H1 (cell line): ENCODE measurements around the gene CYP46A1. TPM values are rescaled to one million over a fixed set of nuclear protein-coding genes. Genes with fewer than 3 reads are reported as not detected.

Experiments used
- polyA plus RNA-seq, 7 experiments: library from polyadenylated mRNA; depleted of rRNA in 3 of 7; stranded (reverse) in 5 of 7; unstranded in 2 of 7; fragments of >200 nt in 5 of 7; fragments of 200-250 nt in 2 of 7; gene quantifications; 1 replicate in 5 of 7; 2 replicates in 1 of 7; 4 replicates in 1 of 7; pipeline versions ENCODE4 v1.2.1 to v1.2.3, GENCODE V29; 2011 to 2013; ENCODE audit warnings: missing spikeins in 2 of 7, mixed read lengths in 2 of 7
- total RNA-seq: library from RNA; stranded (reverse); fragmentation: NEBNext Ultra II Directional; extraction: Animal tissue kit (Norgen Biotek cat#: 25700); gene quantifications from 2 replicates; pipeline ENCODE4 v1.2.1, GENCODE V29; 2021
- TF ChIP-seq, protein P1 (sequence below): fragments of 300-600 bp; sonication (generic); IDR thresholded peaks from 2 replicates; pipeline ENCODE4 v1.7.1; 2012; ENCODE audit warnings: low read length, moderate library complexity, mild to moderate bottlenecking, inconsistent platforms; ENCODE audit not compliant: insufficient replicate concordance

Gene CYP46A1
- total and polyA plus RNA-seq, 2 of the 8 experiments (the other 6 are each of a cell fraction or from before 2014, with no cell fraction given): 0.41 to 1.3 TPM

DNA sequence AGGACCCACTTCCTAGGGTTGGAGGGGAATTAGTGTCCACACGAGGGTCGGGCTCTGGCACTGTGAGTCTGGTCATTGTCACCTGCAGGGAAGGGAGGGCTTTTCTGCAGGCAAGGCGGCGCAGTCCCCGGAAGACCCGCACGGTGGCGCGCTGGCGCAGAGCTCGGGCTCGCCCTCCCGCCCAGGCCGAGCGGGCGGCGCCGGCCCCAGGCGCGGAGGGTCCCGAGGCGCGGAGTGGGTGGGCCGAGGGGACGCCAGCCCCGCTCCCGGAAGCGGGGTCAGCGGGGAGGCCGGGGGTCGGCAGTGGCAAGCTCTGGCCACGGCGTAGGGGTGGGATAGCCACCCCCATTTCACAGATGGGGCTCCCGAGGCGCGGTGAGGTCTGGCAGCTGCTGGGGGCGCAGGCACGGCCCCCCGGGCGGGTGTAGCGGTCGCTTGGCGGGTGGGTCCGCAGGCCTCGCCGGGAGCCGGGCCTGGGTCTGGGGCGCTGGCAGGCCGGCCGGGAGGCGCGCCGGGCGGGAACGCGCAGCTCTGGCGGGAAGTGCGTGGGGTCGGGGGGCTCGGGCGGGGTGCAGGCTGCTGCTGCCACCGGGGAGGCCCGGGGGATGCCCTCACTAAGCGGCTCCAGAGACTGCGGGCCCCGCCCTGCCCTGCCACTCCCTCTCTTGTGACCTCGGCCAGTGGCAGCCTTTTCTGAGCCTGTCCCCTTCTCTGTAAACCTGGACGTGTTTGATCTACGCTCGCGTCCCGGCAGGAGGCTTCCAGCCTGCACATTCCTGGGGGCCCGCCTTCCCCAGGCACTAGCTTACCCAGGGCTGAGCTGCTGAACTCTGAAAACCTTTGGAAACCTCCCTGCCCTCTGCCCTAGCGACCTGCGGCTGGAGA, 46.1 kb downstream of the CYP46A1 start (continued):
- TF ChIP-seq, protein P1, sequence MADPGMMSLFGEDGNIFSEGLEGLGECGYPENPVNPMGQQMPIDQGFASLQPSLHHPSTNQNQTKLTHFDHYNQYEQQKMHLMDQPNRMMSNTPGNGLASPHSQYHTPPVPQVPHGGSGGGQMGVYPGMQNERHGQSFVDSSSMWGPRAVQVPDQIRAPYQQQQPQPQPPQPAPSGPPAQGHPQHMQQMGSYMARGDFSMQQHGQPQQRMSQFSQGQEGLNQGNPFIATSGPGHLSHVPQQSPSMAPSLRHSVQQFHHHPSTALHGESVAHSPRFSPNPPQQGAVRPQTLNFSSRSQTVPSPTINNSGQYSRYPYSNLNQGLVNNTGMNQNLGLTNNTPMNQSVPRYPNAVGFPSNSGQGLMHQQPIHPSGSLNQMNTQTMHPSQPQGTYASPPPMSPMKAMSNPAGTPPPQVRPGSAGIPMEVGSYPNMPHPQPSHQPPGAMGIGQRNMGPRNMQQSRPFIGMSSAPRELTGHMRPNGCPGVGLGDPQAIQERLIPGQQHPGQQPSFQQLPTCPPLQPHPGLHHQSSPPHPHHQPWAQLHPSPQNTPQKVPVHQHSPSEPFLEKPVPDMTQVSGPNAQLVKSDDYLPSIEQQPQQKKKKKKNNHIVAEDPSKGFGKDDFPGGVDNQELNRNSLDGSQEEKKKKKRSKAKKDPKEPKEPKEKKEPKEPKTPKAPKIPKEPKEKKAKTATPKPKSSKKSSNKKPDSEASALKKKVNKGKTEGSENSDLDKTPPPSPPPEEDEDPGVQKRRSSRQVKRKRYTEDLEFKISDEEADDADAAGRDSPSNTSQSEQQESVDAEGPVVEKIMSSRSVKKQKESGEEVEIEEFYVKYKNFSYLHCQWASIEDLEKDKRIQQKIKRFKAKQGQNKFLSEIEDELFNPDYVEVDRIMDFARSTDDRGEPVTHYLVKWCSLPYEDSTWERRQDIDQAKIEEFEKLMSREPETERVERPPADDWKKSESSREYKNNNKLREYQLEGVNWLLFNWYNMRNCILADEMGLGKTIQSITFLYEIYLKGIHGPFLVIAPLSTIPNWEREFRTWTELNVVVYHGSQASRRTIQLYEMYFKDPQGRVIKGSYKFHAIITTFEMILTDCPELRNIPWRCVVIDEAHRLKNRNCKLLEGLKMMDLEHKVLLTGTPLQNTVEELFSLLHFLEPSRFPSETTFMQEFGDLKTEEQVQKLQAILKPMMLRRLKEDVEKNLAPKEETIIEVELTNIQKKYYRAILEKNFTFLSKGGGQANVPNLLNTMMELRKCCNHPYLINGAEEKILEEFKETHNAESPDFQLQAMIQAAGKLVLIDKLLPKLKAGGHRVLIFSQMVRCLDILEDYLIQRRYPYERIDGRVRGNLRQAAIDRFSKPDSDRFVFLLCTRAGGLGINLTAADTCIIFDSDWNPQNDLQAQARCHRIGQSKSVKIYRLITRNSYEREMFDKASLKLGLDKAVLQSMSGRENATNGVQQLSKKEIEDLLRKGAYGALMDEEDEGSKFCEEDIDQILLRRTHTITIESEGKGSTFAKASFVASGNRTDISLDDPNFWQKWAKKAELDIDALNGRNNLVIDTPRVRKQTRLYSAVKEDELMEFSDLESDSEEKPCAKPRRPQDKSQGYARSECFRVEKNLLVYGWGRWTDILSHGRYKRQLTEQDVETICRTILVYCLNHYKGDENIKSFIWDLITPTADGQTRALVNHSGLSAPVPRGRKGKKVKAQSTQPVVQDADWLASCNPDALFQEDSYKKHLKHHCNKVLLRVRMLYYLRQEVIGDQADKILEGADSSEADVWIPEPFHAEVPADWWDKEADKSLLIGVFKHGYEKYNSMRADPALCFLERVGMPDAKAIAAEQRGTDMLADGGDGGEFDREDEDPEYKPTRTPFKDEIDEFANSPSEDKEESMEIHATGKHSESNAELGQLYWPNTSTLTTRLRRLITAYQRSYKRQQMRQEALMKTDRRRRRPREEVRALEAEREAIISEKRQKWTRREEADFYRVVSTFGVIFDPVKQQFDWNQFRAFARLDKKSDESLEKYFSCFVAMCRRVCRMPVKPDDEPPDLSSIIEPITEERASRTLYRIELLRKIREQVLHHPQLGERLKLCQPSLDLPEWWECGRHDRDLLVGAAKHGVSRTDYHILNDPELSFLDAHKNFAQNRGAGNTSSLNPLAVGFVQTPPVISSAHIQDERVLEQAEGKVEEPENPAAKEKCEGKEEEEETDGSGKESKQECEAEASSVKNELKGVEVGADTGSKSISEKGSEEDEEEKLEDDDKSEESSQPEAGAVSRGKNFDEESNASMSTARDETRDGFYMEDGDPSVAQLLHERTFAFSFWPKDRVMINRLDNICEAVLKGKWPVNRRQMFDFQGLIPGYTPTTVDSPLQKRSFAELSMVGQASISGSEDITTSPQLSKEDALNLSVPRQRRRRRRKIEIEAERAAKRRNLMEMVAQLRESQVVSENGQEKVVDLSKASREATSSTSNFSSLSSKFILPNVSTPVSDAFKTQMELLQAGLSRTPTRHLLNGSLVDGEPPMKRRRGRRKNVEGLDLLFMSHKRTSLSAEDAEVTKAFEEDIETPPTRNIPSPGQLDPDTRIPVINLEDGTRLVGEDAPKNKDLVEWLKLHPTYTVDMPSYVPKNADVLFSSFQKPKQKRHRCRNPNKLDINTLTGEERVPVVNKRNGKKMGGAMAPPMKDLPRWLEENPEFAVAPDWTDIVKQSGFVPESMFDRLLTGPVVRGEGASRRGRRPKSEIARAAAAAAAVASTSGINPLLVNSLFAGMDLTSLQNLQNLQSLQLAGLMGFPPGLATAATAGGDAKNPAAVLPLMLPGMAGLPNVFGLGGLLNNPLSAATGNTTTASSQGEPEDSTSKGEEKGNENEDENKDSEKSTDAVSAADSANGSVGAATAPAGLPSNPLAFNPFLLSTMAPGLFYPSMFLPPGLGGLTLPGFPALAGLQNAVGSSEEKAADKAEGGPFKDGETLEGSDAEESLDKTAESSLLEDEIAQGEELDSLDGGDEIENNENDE: no peak
